Stomach (tissue), 4 donors: ENCODE results near the gene NHERF2.

Experiments used
- POLR2A ChIP-seq, 4 donors: fragments of 450-650 bp; IDR thresholded peaks; one replicate each; pipeline ENCODE4 v1.6.1; 2016; ENCODE audit warnings: antibody characterized with exemption in 4 of 4, control low read depth in 2 of 4, mild to moderate bottlenecking in 1 of 4, moderate library complexity in 1 of 4
- TF ChIP-seq, protein P1 (sequence below), 7 experiments: fragments of 450-650 bp in 4 of 7; fragments of 200-600 bp in 3 of 7; sonication (generic) in 3 of 7; IDR thresholded peaks; one replicate each; pipeline ENCODE4 v1.5.1; 2016 to 2019; ENCODE audit warnings: antibody characterized with exemption in 7 of 7, control low read depth in 2 of 7, mild to moderate bottlenecking in 1 of 7

DNA sequence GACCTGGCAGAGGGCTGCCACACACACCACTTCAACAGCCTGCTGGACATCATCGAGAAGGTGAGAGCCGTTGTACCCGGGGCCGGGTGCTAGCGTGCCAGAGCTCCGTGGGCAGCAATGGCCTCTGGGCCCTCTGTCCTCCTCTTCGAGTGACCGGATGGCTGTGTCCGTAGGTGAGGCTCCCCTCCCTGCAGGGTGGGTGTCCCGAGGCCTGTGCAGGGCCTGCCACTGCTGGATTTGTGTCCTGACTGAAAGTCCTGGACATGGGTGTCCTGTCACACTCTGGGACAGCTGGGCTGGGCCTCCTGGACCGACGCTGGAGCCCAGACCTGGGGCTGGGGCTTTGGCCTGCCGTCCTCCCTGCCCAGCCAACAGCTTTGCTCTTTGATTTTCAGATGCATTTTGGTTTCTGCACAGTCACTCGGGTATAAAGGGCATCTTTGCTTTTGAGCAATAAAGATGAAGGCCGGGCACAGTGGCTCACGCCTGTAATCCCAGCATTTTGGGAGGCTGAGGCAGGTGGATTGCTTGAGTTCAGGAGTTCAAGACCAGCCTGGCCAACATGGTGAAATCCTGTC, 37.8 kb downstream of the NHERF2 start:
- TF ChIP-seq, protein P1, sequence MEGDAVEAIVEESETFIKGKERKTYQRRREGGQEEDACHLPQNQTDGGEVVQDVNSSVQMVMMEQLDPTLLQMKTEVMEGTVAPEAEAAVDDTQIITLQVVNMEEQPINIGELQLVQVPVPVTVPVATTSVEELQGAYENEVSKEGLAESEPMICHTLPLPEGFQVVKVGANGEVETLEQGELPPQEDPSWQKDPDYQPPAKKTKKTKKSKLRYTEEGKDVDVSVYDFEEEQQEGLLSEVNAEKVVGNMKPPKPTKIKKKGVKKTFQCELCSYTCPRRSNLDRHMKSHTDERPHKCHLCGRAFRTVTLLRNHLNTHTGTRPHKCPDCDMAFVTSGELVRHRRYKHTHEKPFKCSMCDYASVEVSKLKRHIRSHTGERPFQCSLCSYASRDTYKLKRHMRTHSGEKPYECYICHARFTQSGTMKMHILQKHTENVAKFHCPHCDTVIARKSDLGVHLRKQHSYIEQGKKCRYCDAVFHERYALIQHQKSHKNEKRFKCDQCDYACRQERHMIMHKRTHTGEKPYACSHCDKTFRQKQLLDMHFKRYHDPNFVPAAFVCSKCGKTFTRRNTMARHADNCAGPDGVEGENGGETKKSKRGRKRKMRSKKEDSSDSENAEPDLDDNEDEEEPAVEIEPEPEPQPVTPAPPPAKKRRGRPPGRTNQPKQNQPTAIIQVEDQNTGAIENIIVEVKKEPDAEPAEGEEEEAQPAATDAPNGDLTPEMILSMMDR (IDR thresholded peaks at IDR 0.05) = no peak
- TF ChIP-seq POLR2A (IDR thresholded peaks at IDR 0.05) = no peak
